HEK293T (cell line): ENCODE data around the gene AMBN.

Experiments used
- ARNT ChIP-seq: fragments of 450-650 bp; IDR thresholded peaks from 2 replicates; pipeline ENCODE4 v1.6.1; 2017; ENCODE audit warnings: mild to moderate bottlenecking
- FOXM1 ChIP-seq: fragments of 450-650 bp; IDR thresholded peaks from 2 replicates; pipeline ENCODE4 v1.6.1; 2017; ENCODE audit warnings: mild to moderate bottlenecking, borderline replicate concordance
- NFRKB ChIP-seq: fragments of 450-650 bp; IDR thresholded peaks from 2 replicates; pipeline ENCODE4 v1.6.1; 2016; ENCODE audit warnings: mild to moderate bottlenecking, moderate library complexity
- SP1 ChIP-seq: fragments of 450-650 bp; IDR thresholded peaks from 2 replicates; pipeline ENCODE4 v1.6.1; 2017
- TARDBP ChIP-seq: fragments of 450-650 bp; IDR thresholded peaks from 2 replicates; pipeline ENCODE4 v1.6.1; 2016

DNA sequence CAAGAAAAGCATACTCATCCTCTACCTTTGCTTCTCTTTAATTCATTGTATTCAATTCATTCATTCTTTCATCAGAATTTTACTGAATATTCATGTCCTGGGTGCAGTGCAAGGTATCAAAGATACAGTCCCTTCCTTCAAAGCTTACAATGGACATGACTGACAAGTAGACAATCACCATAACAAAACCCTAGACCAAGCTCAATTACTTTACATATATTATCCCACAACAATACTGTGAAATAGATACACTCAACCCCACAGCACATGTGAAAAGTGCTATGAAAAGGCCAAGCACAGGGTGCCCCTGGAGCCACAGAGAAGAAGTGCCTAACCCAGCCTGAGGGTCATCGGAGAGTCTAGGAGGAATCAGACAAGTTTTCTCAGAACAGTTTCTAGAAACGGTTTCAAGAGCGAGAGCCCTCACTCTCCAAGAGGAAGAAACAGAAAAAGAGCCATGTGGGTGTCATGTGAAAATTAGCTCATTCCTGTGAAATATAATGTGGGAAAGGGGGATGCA is 15.3 kb downstream of the AMBN start:
- TF ChIP-seq SP1: no peak
- no peak for TF ChIP-seq TARDBP
- no peak for TF ChIP-seq ARNT
- TF ChIP-seq FOXM1: no peak
- no peak for TF ChIP-seq NFRKB
